Measurements from ENCODE around the gene CCND1. TPM values are rescaled to one million over a fixed set of nuclear protein-coding genes. Genes with fewer than 3 reads are reported as not detected.
A peak's percentile ranks its signal among the peaks of the same experiment; 100 is the strongest.

CCND1 gene
- total RNA-seq (1 to 10 TPM; 1.1 to 3.9 TPM), total RNA-seq (1.9 to 2.0 reads per million in 2 donors)

GRCh38 chr11:69640995-69641581 lies at the start of gene CCND1:
Gene CCND1, plus strand, starts transcription at chr11:69641156. Its CDS starts 158 bp downstream, at chr11:69641314.
- ATAC-seq, result peak; percentile 60
- peaks cover 4% of the 10 kb centered on the region for H3K36me3 Mint-ChIP-seq (ENCODE audit: low read depth)

GRCh38 chr11:69592986-69593650 lies 47.8 kb upstream of the CCND1 start:
- Mint-ChIP-seq H3K36me3 (ENCODE audit: low read depth) (no peaks in the 10 kb centered on the region), H3K27me3 (peaks cover 10% of the 10 kb centered on the region), H3K4me1 (no peaks in the 10 kb centered on the region), H3K4me3 (no peak overlapping the region), H3K27ac (no peak overlapping the region)
- ATAC-seq, result no peak
- no peaks in the 10 kb centered on the region for H3K9me3 ChIP-seq (ENCODE audit: control insufficient read depth, low read length, poor library complexity, severe bottlenecking)
- no peak for DNase-seq

More at GRCh38 chr11:69640995-69641581, at the start of gene CCND1:
- Mint-ChIP-seq H3K4me3 (peak within 1 kb of the TSS; percentile 92), H3K27me3 (peaks cover 35% of the 10 kb centered on the region), H3K27ac (no peak within 1 kb of the TSS), H3K4me1 (peaks cover 28% of the 10 kb centered on the region)
- H3K9me3 ChIP-seq (ENCODE audit: control insufficient read depth, low read length, poor library complexity, severe bottlenecking), result no peaks in the 10 kb centered on the region
- DNase-seq, result no peak

GRCh38 chr11:69593851-69594250 lies 47.1 kb upstream of the CCND1 start:
- H3K9me3 ChIP-seq (ENCODE audit: control insufficient read depth, low read length, poor library complexity, severe bottlenecking), result no peaks in the 10 kb centered on the region
- H3K36me3 Mint-ChIP-seq (ENCODE audit: low read depth), result no peaks in the 10 kb centered on the region
- peaks cover 6% of the 10 kb centered on the region for H3K27me3 Mint-ChIP-seq
- ATAC-seq (no peak), DNase-seq (no peak)
- H3K4me1 Mint-ChIP-seq, result no peaks in the 10 kb centered on the region
- H3K27ac Mint-ChIP-seq, result no peak overlapping the region
- no peak overlapping the region for H3K4me3 Mint-ChIP-seq

- peaks cover 6% of the 10 kb centered on the region for H3K27me3 Mint-ChIP-seq
- H3K36me3 Mint-ChIP-seq (ENCODE audit: low read depth), result no peaks in the 10 kb centered on the region
- H3K4me1 Mint-ChIP-seq, result no peaks in the 10 kb centered on the region
- H3K9me3 ChIP-seq (ENCODE audit: control insufficient read depth, low read length, poor library complexity, severe bottlenecking), result no peaks in the 10 kb centered on the region
- no peak overlapping the region for H3K27ac Mint-ChIP-seq
- no peak for DNase-seq
- ATAC-seq, result no peak
- no peak overlapping the region for H3K4me3 Mint-ChIP-seq
Observed at GRCh38 chr11:69594481-69594880, 46.5 kb upstream of the CCND1 start.

GRCh38 chr11:69595805-69596665 lies 44.9 kb upstream of the CCND1 start:
- no peak for DNase-seq
- H3K27me3 Mint-ChIP-seq, result peaks cover 7% of the 10 kb centered on the region
- no peak overlapping the region for H3K27ac Mint-ChIP-seq
- ATAC-seq, result no peak
- no peaks in the 10 kb centered on the region for H3K4me1 Mint-ChIP-seq
- H3K9me3 ChIP-seq (ENCODE audit: control insufficient read depth, low read length, poor library complexity, severe bottlenecking), result no peaks in the 10 kb centered on the region
- H3K4me3 Mint-ChIP-seq, result no peak overlapping the region
- H3K36me3 Mint-ChIP-seq (ENCODE audit: low read depth), result no peaks in the 10 kb centered on the region

GRCh38 chr11:69598147-69598546 lies 42.8 kb upstream of the CCND1 start:
- no peak overlapping the region for H3K4me3 Mint-ChIP-seq

GRCh38 chr11:69599502-69599901 lies 41.5 kb upstream of the CCND1 start:
- Mint-ChIP-seq H3K4me1 (no peaks in the 10 kb centered on the region), H3K27ac (no peak overlapping the region), H3K4me3 (no peak overlapping the region), H3K36me3 (ENCODE audit: low read depth) (peaks cover 2% of the 10 kb centered on the region), H3K27me3 (peaks cover 40% of the 10 kb centered on the region)
- H3K9me3 ChIP-seq (ENCODE audit: control insufficient read depth, low read length, poor library complexity, severe bottlenecking), result no peaks in the 10 kb centered on the region
- ATAC-seq, result no peak
- no peak for DNase-seq

More at GRCh38 chr11:69598147-69598546, 42.8 kb upstream of the CCND1 start:
- peaks cover 28% of the 10 kb centered on the region for H3K27me3 Mint-ChIP-seq
- DNase-seq (no peak), ATAC-seq (no peak)
- no peak overlapping the region for H3K27ac Mint-ChIP-seq
- peaks cover 2% of the 10 kb centered on the region for H3K36me3 Mint-ChIP-seq (ENCODE audit: low read depth)
- H3K4me1 Mint-ChIP-seq, result no peaks in the 10 kb centered on the region
- H3K9me3 ChIP-seq (ENCODE audit: control insufficient read depth, low read length, poor library complexity, severe bottlenecking), result no peaks in the 10 kb centered on the region

GRCh38 chr11:69600001-69600400 lies 41.0 kb upstream of the CCND1 start:
- ATAC-seq, result no peak
- Mint-ChIP-seq H3K27me3 (peaks cover 40% of the 10 kb centered on the region), H3K4me3 (no peak overlapping the region), H3K27ac (no peak overlapping the region), H3K36me3 (ENCODE audit: low read depth) (peaks cover 2% of the 10 kb centered on the region), H3K4me1 (no peaks in the 10 kb centered on the region)
- no peak for DNase-seq
- no peaks in the 10 kb centered on the region for H3K9me3 ChIP-seq (ENCODE audit: control insufficient read depth, low read length, poor library complexity, severe bottlenecking)

- H3K9me3 ChIP-seq (ENCODE audit: control insufficient read depth, low read length, poor library complexity, severe bottlenecking), result no peaks in the 10 kb centered on the region
- no peak for DNase-seq
- no peak overlapping the region for H3K4me3 Mint-ChIP-seq
- H3K27ac Mint-ChIP-seq, result no peak overlapping the region
- peaks cover 2% of the 10 kb centered on the region for H3K36me3 Mint-ChIP-seq (ENCODE audit: low read depth)
- no peak for ATAC-seq
- H3K27me3 Mint-ChIP-seq, result peaks cover 50% of the 10 kb centered on the region
- H3K4me1 Mint-ChIP-seq, result no peaks in the 10 kb centered on the region
Observed at GRCh38 chr11:69601011-69601975, 39.7 kb upstream of the CCND1 start.

GRCh38 chr11:69603111-69603836 lies 37.7 kb upstream of the CCND1 start:
- Mint-ChIP-seq H3K4me1 (no peaks in the 10 kb centered on the region), H3K36me3 (ENCODE audit: low read depth) (peaks cover 2% of the 10 kb centered on the region), H3K27ac (peak overlapping the region; percentile 47), H3K4me3 (no peak overlapping the region), H3K27me3 (peaks cover 54% of the 10 kb centered on the region)
- no peaks in the 10 kb centered on the region for H3K9me3 ChIP-seq (ENCODE audit: control insufficient read depth, low read length, poor library complexity, severe bottlenecking)
- ATAC-seq (no peak), DNase-seq (no peak)

- H3K9me3 ChIP-seq (ENCODE audit: control insufficient read depth, low read length, poor library complexity, severe bottlenecking), result no peaks in the 10 kb centered on the region
- H3K4me3 Mint-ChIP-seq, result no peak overlapping the region
- H3K27ac Mint-ChIP-seq, result no peak overlapping the region
- ATAC-seq (no peak), DNase-seq (no peak)
- H3K4me1 Mint-ChIP-seq, result no peaks in the 10 kb centered on the region
- H3K36me3 Mint-ChIP-seq (ENCODE audit: low read depth), result peaks cover 2% of the 10 kb centered on the region
- H3K27me3 Mint-ChIP-seq, result peaks cover 54% of the 10 kb centered on the region
Observed at GRCh38 chr11:69604055-69604454, 36.9 kb upstream of the CCND1 start.
